Liver (tissue), 3 donors: ENCODE data around the gene MED23.

Experiments
- CTCF ChIP-seq: fragments of 150-350 bp; IDR thresholded peaks from 2 replicates; pipeline ENCODE4 v1.5.1; 2017; ENCODE audit warnings: improper control_type of control experiment, low read depth, low read length; ENCODE audit not compliant: missing input control
- GABPA ChIP-seq, 2 donors: IDR thresholded peaks in 1 of 2; conservative IDR thresholded peaks in 1 of 2; 2 replicates each; pipeline ENCODE4 v1.6.1; 2016; ENCODE audit warnings: antibody characterized with exemption in 2 of 2, mild to moderate bottlenecking in 1 of 2, moderate library complexity in 1 of 2
- HNF4G ChIP-seq: IDR thresholded peaks from 2 replicates; pipeline ENCODE4 v1.6.1; 2016; ENCODE audit warnings: antibody characterized with exemption
- JUND ChIP-seq, 2 donors: IDR thresholded peaks; 2 replicates each; pipeline ENCODE4 v1.6.1; 2016; ENCODE audit warnings: antibody characterized with exemption in 2 of 2
- MAX ChIP-seq: IDR thresholded peaks from 2 replicates; pipeline ENCODE4 v1.6.1; 2016; ENCODE audit warnings: antibody characterized with exemption
- REST ChIP-seq: IDR thresholded peaks from 2 replicates; pipeline ENCODE4 v1.6.1; 2016; ENCODE audit warnings: antibody characterized with exemption, mild to moderate bottlenecking
- SP1 ChIP-seq: IDR thresholded peaks from 2 replicates; pipeline ENCODE4 v1.6.1; 2018; ENCODE audit warnings: antibody characterized with exemption, mild to moderate bottlenecking
- donor health status: healthy.
- donor health status: healthy.

- peak; percentile 94 for TF ChIP-seq CTCF
- peak; percentile 94 to 98 for TF ChIP-seq GABPA (IDR thresholded peaks at IDR 0.05 in 1 of 2, conservative IDR thresholded peaks at IDR 0.05 in 1 of 2)
- peak; percentile 60 to 80 for TF ChIP-seq JUND (IDR thresholded peaks at IDR 0.05)
- peak; percentile 82 for TF ChIP-seq REST
- TF ChIP-seq MAX, result peak; percentile 84
- TF ChIP-seq HNF4G, result peak; percentile 65
- TF ChIP-seq SP1, result peak; percentile 83
Measured at GRCh38 chr6:131627724-131628682, at the start of gene MED23.
